Measurements from ENCODE around the gene INTS1. TPM values are rescaled to one million over a fixed set of nuclear protein-coding genes. Genes with fewer than 3 reads are reported as not detected.

Gene INTS1
- total and polyA plus RNA-seq, 2 experiments from 2014 or later, result 35.1 to 111 TPM

GRCh38 chr7:1468643-1469298 is 35.4 kb downstream of the INTS1 start (continued):
- TF ChIP-seq ETS1 (IDR thresholded peaks at IDR 0.05) (no peak), ZNF331 (CRISPR knock-in tag; IDR thresholded peaks at IDR 0.05; ENCODE audit: low read depth) (no peak), CREB1 (CRISPR knock-in tag; IDR thresholded peaks at IDR 0.05; ENCODE audit: low read depth) (no peak), EZH2 (IDR thresholded peaks at IDR 0.05; ENCODE audit: low read depth, unreplicated experiment) (no peak), JUNB (IDR thresholded peaks at IDR 0.05; ENCODE audit: unreplicated experiment) (no peak), POLR2AphosphoS5 (IDR thresholded peaks at IDR 0.05; ENCODE audit: low read depth) (no peak), NANOG (IDR thresholded peaks at IDR 0.05; ENCODE audit: borderline replicate concordance) (no peak), ZNF462 (CRISPR knock-in tag; IDR thresholded peaks at IDR 0.05) (no peak)

- no peaks in the 10 kb centered on the region for H3K9me2 ChIP-seq (ENCODE audit: insufficient read depth)
- no peaks in the 10 kb centered on the region for H3K4me1 Mint-ChIP-seq
- no peak overlapping the region for H3K27ac Mint-ChIP-seq
- H3K79me2 ChIP-seq (replicated peaks; ENCODE audit: insufficient read depth), result no peaks in the 10 kb centered on the region
- DNase-seq (ENCODE audit: low spot score), result no peak
- H3K4me1 ChIP-seq (ENCODE audit: insufficient read depth), result no peaks in the 10 kb centered on the region
- no peak for ATAC-seq
- no peaks in the 10 kb centered on the region for H3F3A ChIP-seq (replicated peaks; ENCODE audit: low read depth)
- H3K4me2 ChIP-seq, result no peak overlapping the region
- H3K27ac ChIP-seq (ENCODE audit: low read depth), result no peak overlapping the region
- no peak overlapping the region for H3K4me3 ChIP-seq
- peaks cover 6% of the 10 kb centered on the region; the same call in 2 of the 3 replicates for H3K36me3 Mint-ChIP-seq (ENCODE audit: low read depth)
- no peaks in the 10 kb centered on the region for H4K20me1 ChIP-seq (replicated peaks; ENCODE audit: insufficient read depth)
- no peaks in the 10 kb centered on the region for H3K27me3 ChIP-seq (ENCODE audit: insufficient read depth)
- H3K36me3 ChIP-seq (ENCODE audit: insufficient read depth), result no peaks in the 10 kb centered on the region
- H2AFZ ChIP-seq, result no peak overlapping the region
- H3K4me3 Mint-ChIP-seq, result no peak overlapping the region
- no peaks in the 10 kb centered on the region for H3K9me3 Mint-ChIP-seq
- peaks cover 4% of the 10 kb centered on the region for H3K27me3 Mint-ChIP-seq (ENCODE audit: insufficient read depth, low read depth, poor library complexity)
- TF ChIP-seq STAT1 (IDR thresholded peaks at IDR 0.05; ENCODE audit: unreplicated experiment) (no peak), NANOG (IDR thresholded peaks at IDR 0.05; ENCODE audit: borderline replicate concordance) (no peak), ETS1 (IDR thresholded peaks at IDR 0.05) (no peak)
Observed at GRCh38 chr7:1468203-1468602, 36.0 kb downstream of the INTS1 start.

All from GM23338 (cell line).